Measurements from ENCODE around the gene PIGP. TPM values are rescaled to one million over a fixed set of nuclear protein-coding genes. Genes with fewer than 3 reads are reported as not detected.

PIGP gene
- total and polyA plus RNA-seq, 2 donors (not counting 3 experiments of a cell fraction or from before 2014, with no cell fraction given): 11.4 to 18.9 TPM

DNA sequence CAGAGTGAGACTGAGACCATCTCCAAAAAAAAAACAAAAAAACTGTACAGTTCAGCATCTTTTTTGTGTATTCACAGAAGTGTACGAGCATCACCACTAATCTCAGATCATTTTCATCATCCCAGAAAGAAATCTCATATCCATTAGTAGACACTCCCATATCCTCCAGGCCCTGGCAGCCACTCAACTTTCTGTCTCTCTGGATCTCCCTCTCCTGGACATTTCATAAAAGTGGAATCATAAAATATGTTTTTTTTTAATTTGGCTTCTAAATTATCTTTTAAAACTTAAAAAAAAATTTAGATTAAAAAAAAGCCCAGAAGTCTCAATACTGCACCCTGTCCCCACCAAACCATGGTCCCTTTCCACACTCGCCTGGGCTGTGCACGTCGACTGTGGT, 44.3 kb downstream of the PIGP start:
- ChIA-PET CTCF (interaction anchor here (2.1 kb wide), 1 partner anchor 51 kb away, joined by 10 read pairs; no protein-coding TSS in a partner anchor), POLR2A (no interaction called here)
- TF ChIP-seq MYC (IDR thresholded peaks at IDR 0.05; ENCODE audit: low read depth, low read length): no peak
- no peak for TF ChIP-seq GATA2 (IDR thresholded peaks at IDR 0.05; ENCODE audit: insufficient read depth, insufficient read length, low read depth, low read length)
- no peak for TF ChIP-seq EZH2 (IDR thresholded peaks at IDR 0.05; ENCODE audit: borderline replicate concordance, low read depth, low read length, severe bottlenecking)
- TF ChIP-seq, protein P1, sequence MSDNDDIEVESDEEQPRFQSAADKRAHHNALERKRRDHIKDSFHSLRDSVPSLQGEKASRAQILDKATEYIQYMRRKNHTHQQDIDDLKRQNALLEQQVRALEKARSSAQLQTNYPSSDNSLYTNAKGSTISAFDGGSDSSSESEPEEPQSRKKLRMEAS (IDR thresholded peaks at IDR 0.05; ENCODE audit: insufficient read depth, insufficient read length): no peak
- no peak for TF ChIP-seq JUN (IDR thresholded peaks at IDR 0.05; ENCODE audit: borderline replicate concordance, insufficient read depth, insufficient read length, low read depth)
- TF ChIP-seq FOS (IDR thresholded peaks at IDR 0.05; ENCODE audit: borderline replicate concordance, insufficient read depth, low read length): no peak
- TF ChIP-seq, protein P2, sequence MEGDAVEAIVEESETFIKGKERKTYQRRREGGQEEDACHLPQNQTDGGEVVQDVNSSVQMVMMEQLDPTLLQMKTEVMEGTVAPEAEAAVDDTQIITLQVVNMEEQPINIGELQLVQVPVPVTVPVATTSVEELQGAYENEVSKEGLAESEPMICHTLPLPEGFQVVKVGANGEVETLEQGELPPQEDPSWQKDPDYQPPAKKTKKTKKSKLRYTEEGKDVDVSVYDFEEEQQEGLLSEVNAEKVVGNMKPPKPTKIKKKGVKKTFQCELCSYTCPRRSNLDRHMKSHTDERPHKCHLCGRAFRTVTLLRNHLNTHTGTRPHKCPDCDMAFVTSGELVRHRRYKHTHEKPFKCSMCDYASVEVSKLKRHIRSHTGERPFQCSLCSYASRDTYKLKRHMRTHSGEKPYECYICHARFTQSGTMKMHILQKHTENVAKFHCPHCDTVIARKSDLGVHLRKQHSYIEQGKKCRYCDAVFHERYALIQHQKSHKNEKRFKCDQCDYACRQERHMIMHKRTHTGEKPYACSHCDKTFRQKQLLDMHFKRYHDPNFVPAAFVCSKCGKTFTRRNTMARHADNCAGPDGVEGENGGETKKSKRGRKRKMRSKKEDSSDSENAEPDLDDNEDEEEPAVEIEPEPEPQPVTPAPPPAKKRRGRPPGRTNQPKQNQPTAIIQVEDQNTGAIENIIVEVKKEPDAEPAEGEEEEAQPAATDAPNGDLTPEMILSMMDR (IDR thresholded peaks at IDR 0.05; ENCODE audit: extremely low read depth in 1 of 2, insufficient read depth in 1 of 2, low read depth in 1 of 2, low read length in 2 of 2): no peak
- TF ChIP-seq POLR2AphosphoS5 (IDR thresholded peaks at IDR 0.05; ENCODE audit: insufficient read depth, low read depth, low read length): no peak
- no peak for TF ChIP-seq POLR2A (IDR thresholded peaks at IDR 0.05; ENCODE audit: low read depth, low read length)
- dilution Hi-C loops (cut with MboI; ENCODE audit: extremely low pct_ligation_motif_present, low sequenced_read_pairs) (no loop called here), intact Hi-C loops (cut with micrococcal nuclease) (no loop called here)
- peaks cover 4 to 7% of the 10 kb centered on the region in 2 experiments for H3K27me3 ChIP-seq (ENCODE audit: control insufficient read depth in 2 of 2, insufficient read depth in 2 of 2, low read length in 2 of 2)
- H3K4me1 ChIP-seq (ENCODE audit: control insufficient read depth, extremely low read depth, insufficient read depth, low read length): no peaks in the 10 kb centered on the region
- no peak overlapping the region for H3K4me3 ChIP-seq (replicated peaks in 1 of 3; ENCODE audit: insufficient read depth in 1 of 3, low read depth in 1 of 3, low read length in 3 of 3)
- FAIRE-seq: no peak
- H2AFZ ChIP-seq (ENCODE audit: low read depth, low read length): no peak overlapping the region
- no peaks in the 10 kb centered on the region for H3K9me3 ChIP-seq (replicated peaks; ENCODE audit: control insufficient read depth, insufficient read depth, low read length)
- no peak for DNase-seq (ENCODE audit: low read depth, low spot score)
- no TSS peak for BruUV-seq (replicated peaks)
- H3K79me2 ChIP-seq (ENCODE audit: control insufficient read depth, insufficient read depth, low read length): no peaks in the 10 kb centered on the region
- H3K9ac ChIP-seq (replicated peaks; ENCODE audit: extremely low read depth, insufficient read depth, low read length): no peak overlapping the region
- no peak overlapping the region for H3K4me2 ChIP-seq (ENCODE audit: insufficient read depth, low read length)
- H4K20me1 ChIP-seq (replicated peaks; ENCODE audit: control insufficient read depth, extremely low read depth, insufficient read depth, low read length): no peaks in the 10 kb centered on the region
- no peaks in the 10 kb centered on the region for H3K36me3 ChIP-seq (ENCODE audit: control insufficient read depth in 2 of 2, extremely low read depth in 1 of 2, insufficient read depth in 2 of 2, low read length in 2 of 2)
- H3K9me1 ChIP-seq (replicated peaks; ENCODE audit: control insufficient read depth, extremely low read depth, insufficient read depth, low read length): no peaks in the 10 kb centered on the region
- no peak overlapping the region for H3K27ac ChIP-seq (ENCODE audit: insufficient read depth, low read depth, low read length)

All from endothelial cell of umbilical vein (primary cell).